Activated CD4-positive, alpha-beta T cell treated with anti-CD3 and anti-CD28 coated beads, Interleukin-2, amount 10 ng/mL, durations not matched to agents 24 days and 14 days (primary cell): ENCODE results near the gene ITPRIP. TPM values are rescaled to one million over a fixed set of nuclear protein-coding genes. Genes with fewer than 3 reads are reported as not detected.

Experiments
- DNase-seq: peaks from one replicate; pipeline ENCODE4 v3.0.0; 2022
- H3K27ac Mint-ChIP-seq: one replicate; pipeline ENCODE4 v1.8.0; 2022; ENCODE audit warnings: mild to moderate bottlenecking, mixed read lengths
- H3K27me3 Mint-ChIP-seq: one replicate; pipeline ENCODE4 v1.8.0; 2022; ENCODE audit warnings: mixed read lengths
- H3K36me3 Mint-ChIP-seq: one replicate; pipeline ENCODE4 v1.8.0; 2022; ENCODE audit warnings: low read depth, mild to moderate bottlenecking, mixed read lengths
- H3K4me1 Mint-ChIP-seq: one replicate; pipeline ENCODE4 v1.8.0; 2021; ENCODE audit warnings: mixed read lengths
- H3K4me3 Mint-ChIP-seq: one replicate; pipeline ENCODE4 v1.8.0; 2022; ENCODE audit warnings: mild to moderate bottlenecking, moderate library complexity, mixed read lengths
- H3K9me3 Mint-ChIP-seq: one replicate; pipeline ENCODE4 v1.8.0; 2021; ENCODE audit warnings: mixed read lengths
- intact Hi-C: fragments of 100-400 bp; cut with micrococcal nuclease; formaldehyde crosslinking; loops from one replicate; pipeline ENCODE4 v1.15.1; 2023
- total RNA-seq: library from RNA; stranded (reverse); gene quantifications from 2 replicates; pipeline ENCODE4 v1.2.3, GENCODE V29; 2022

ITPRIP gene
- total RNA-seq, 1 donor from 2014 or later, result 14.7 TPM

GRCh38 chr10:104303594-104304355 is 34.5 kb downstream of the ITPRIP start:
- Mint-ChIP-seq H3K27ac (peak overlapping the region; percentile 35), H3K27me3 (no peaks in the 10 kb centered on the region), H3K9me3 (no peaks in the 10 kb centered on the region), H3K36me3 (peaks cover 11% of the 10 kb centered on the region), H3K4me3 (no peak overlapping the region), H3K4me1 (peaks cover 62% of the 10 kb centered on the region)
- DNase-seq, result no peak
- intact Hi-C loops, result loop anchor here (2.0 kb wide), 1 partner anchor 13 kb away; no protein-coding TSS in a partner anchor

DNA sequence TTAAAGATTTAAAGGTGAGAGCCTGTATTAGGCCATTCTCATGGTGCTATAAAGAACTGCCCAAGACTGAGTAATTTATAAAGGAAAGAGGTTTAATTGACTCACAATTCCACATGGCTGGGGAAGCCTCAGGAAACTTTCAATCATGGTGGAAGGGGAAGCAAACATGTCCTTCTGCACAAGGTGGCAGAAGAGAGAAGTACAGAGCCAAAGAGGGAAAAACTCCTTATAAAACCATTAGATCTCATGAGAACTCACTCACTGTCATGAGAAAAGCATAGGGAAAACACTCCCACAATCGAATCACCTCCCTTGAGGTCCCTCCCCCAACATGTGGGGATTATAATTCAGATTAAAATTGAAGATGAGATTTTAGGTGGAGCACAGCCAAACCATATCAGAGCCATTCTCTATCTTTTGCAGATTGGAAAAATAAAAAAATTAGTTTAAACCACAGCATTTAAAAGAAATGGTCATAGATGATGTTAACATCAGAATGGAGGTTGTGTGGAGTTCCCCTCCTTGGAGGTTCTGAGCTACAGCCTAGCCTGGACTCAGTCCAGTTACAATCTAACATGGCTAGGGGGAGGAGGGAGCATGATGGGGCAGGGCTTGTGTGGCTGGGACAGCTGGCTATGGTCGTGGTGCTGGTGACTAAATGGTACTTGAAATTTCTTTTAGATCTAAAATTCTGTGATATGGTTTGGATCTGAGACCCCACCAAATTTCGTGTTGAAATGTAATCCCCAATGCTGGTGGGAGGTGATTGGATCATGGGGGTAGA is 36.2 kb downstream of the ITPRIP start:
- H3K9me3 Mint-ChIP-seq, result no peaks in the 10 kb centered on the region
- no peak overlapping the region for H3K27ac Mint-ChIP-seq
- DNase-seq, result no peak
- no peaks in the 10 kb centered on the region for H3K27me3 Mint-ChIP-seq
- H3K4me3 Mint-ChIP-seq, result no peak overlapping the region
- H3K4me1 Mint-ChIP-seq, result peaks cover 46% of the 10 kb centered on the region
- intact Hi-C loops, result loop anchor here (1.0 kb wide), 1 partner anchor 51 kb away; the partner anchor contains the start of gene CFAP58
- H3K36me3 Mint-ChIP-seq, result peaks cover 6% of the 10 kb centered on the region

DNA sequence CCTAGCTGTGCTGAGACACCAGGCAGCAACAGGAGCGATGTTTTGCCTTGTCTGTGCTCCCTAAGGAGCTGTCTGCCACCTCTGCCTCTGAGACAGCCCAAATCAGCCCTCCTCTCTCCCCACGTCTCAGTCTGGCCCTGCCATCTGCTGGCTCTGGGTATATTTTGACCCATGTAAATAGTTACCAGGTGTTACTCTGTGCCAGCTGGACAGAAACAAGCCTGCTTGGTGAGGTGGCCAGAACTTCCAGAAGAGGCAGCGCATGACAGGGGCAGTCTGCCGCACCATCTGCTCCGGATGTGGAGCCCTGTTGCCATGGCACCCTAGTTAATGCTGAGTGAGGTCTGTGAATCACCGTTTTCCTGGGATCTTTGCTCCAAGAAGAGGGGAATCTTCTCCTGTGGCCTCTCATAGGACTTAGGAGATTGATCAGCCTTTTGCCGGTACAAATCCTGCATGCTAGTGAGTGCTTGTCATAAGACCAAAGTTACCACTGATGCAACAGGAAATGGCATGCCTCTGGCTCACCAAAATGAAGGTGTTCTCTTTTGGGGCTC is 37.5 kb downstream of the ITPRIP start:
- H3K27ac Mint-ChIP-seq, result peak overlapping the region; percentile 75
- intact Hi-C loops, result loop anchor here (1.0 kb wide), 1 partner anchor 52 kb away; the partner anchor contains the start of gene CFAP58
- no peaks in the 10 kb centered on the region for H3K9me3 Mint-ChIP-seq
- H3K4me1 Mint-ChIP-seq, result peaks cover 37% of the 10 kb centered on the region
- peak overlapping the region; percentile 19 for H3K4me3 Mint-ChIP-seq
- DNase-seq, result peak; percentile 79
- no peaks in the 10 kb centered on the region for H3K27me3 Mint-ChIP-seq
- peaks cover 6% of the 10 kb centered on the region for H3K36me3 Mint-ChIP-seq

DNA sequence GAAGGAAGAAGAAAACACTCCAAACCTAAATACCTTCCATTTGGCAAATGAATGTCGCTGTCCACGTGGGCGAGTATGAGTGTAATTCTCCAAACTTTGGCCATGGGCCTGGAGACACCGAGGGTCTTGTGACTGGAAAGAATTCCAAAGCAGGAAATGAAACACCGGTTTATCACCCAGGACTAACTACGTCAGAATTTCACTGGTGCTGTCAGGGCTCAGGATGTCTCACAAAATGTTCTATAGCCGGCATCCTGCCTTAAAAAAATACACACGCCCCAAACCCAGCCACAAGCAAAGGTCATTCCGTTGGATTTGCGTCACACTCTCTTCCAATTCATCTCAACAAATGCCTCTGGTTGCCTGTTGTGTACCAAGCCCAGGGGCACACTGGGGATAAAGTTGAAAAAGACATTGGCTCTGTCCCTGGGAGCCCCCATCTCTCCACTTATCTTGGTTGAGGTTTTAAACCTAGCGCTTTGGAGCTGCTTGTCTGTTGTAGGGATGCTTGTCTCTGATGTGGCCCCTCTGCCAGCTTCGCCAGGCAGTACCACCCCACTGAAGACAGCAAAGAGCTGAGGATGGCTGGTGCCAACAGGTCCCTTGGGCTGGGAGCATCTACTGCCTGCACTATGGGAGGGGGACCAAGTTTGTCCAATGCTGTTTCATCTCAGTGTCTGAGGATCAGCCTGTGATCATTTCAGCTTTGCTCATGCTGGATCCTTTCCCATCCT is 38.1 kb downstream of the ITPRIP start:
- DNase-seq, result peak; percentile 68
- Mint-ChIP-seq H3K4me3 (peak overlapping the region; percentile 27), H3K27me3 (no peaks in the 10 kb centered on the region), H3K36me3 (peaks cover 6% of the 10 kb centered on the region), H3K9me3 (no peaks in the 10 kb centered on the region), H3K4me1 (peaks cover 35% of the 10 kb centered on the region), H3K27ac (peak overlapping the region; percentile 75)
- intact Hi-C loops, result no loop called here

- Mint-ChIP-seq H3K27me3 (no peaks in the 10 kb centered on the region), H3K27ac (peak overlapping the region; percentile 75), H3K4me1 (peaks cover 35% of the 10 kb centered on the region), H3K4me3 (no peak overlapping the region), H3K36me3 (peaks cover 6% of the 10 kb centered on the region), H3K9me3 (no peaks in the 10 kb centered on the region)
- DNase-seq, result no peak
- intact Hi-C loops, result no loop called here
Observed at GRCh38 chr10:104299031-104299904, 39.0 kb downstream of the ITPRIP start.

- Mint-ChIP-seq H3K27me3 (no peaks in the 10 kb centered on the region), H3K27ac (no peak overlapping the region), H3K4me1 (peaks cover 31% of the 10 kb centered on the region), H3K36me3 (peaks cover 2% of the 10 kb centered on the region), H3K4me3 (no peak overlapping the region), H3K9me3 (no peaks in the 10 kb centered on the region)
- intact Hi-C loops, result no loop called here
- peak; percentile 76 for DNase-seq
Observed at GRCh38 chr10:104297697-104298660, 40.3 kb downstream of the ITPRIP start.

DNA sequence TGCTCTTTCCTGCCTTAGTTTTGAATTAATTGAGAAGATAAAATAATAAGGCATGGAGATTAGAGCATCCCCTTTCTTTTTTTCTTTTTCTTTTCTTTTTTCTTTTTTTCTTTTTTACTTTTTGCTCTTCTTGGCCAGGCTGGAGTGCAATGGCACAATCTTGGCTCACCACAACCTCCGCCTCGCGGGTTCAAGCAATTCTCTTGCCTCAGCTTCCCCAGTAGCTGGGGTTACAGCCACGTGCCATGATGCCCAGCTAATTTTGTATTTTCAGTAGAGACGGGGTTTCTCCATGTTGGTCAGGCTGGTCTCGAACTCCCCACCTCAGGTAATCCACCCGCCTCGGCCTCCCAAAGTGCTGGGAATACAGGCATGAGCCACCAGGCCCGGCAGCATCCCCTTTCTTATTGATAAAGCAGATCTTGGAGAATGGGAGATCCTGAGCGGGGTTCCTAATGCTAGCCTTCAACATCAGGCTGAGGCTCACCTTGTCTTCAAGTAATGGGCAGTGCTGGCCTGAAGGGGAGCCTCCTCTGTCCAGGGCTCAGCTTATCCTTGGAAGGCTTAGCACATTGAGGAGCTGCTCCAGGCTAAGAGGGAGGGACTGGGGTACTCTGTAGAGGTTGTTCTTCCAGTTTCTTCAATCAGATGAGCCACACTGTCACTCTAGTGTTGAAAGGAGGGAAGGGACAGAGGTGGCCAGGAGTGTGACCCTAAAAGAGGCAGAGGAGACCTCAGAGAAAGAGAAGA is 41.4 kb downstream of the ITPRIP start:
- Mint-ChIP-seq H3K9me3 (no peaks in the 10 kb centered on the region), H3K4me1 (peaks cover 35% of the 10 kb centered on the region), H3K27ac (peak overlapping the region; percentile 16), H3K4me3 (no peak overlapping the region), H3K36me3 (peaks cover 1% of the 10 kb centered on the region), H3K27me3 (no peaks in the 10 kb centered on the region)
- intact Hi-C loops, result no loop called here
- no peak for DNase-seq

GRCh38 chr10:104293781-104294321 is 44.4 kb downstream of the ITPRIP start:
- DNase-seq, result no peak
- Mint-ChIP-seq H3K27ac (no peak overlapping the region), H3K4me1 (peaks cover 13% of the 10 kb centered on the region), H3K36me3 (no peaks in the 10 kb centered on the region), H3K9me3 (no peaks in the 10 kb centered on the region), H3K4me3 (no peak overlapping the region), H3K27me3 (peaks cover 16% of the 10 kb centered on the region)
- intact Hi-C loops, result no loop called here

DNA sequence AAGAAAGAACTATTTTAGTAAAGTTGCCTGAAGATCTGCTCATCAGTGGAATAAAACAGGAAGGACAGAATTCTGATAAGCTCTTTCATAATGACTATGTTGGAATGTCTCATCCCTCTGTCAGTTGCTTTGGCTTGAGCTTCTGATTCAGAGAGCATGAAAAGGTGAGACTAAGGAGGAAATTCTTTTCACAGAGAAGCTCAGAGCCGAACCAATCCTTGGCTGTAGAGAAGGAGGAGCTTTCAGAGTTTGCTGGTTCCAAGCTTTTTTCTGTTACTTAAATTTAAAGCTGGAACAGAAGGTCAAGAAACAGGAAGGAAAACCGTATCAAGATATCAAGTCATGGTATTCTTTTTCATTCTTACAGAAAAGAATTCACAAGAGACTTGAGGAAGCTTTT is 45.3 kb downstream of the ITPRIP start:
- intact Hi-C loops, result no loop called here
- no peak for DNase-seq
- H3K4me1 Mint-ChIP-seq, result peaks cover 13% of the 10 kb centered on the region
- H3K27me3 Mint-ChIP-seq, result peaks cover 25% of the 10 kb centered on the region
- H3K4me3 Mint-ChIP-seq, result no peak overlapping the region
- H3K27ac Mint-ChIP-seq, result no peak overlapping the region
- H3K9me3 Mint-ChIP-seq, result no peaks in the 10 kb centered on the region
- no peaks in the 10 kb centered on the region for H3K36me3 Mint-ChIP-seq

DNA sequence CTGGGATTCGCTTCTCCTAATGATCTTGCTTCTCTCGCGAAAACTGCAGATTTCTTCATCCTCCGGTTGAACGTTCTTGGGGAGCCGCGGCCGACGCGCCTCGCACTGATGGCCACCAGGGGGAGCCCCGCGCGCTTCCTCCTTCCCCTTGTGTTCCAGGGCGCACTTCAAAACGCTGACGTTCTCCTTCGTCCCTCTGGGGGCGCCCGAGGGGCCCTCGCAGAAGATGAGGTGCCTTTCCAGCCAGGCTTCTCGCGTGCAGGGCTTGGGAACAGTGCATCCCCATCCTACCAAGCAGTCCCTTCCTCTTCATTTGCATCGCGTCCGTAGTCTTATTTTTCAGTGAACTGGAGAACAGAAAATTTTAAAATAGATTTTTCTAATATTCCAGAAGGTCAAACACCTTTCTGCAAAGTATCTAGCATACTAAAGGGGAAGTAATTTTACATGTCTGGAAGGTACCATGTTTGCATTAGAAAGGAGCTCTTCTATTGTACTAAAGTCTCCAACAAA is 46.8 kb downstream of the ITPRIP start:
- intact Hi-C loops, result loop anchor here (1.0 to 2.0 kb wide), 4 partner anchors 13 to 59 kb away; partner anchors contain the start of gene ITPRIP

GRCh38 chr10:104288355-104288754 is 49.9 kb downstream of the ITPRIP start:
- Mint-ChIP-seq H3K4me1 (peaks cover 12% of the 10 kb centered on the region), H3K36me3 (no peaks in the 10 kb centered on the region), H3K27me3 (peaks cover 34% of the 10 kb centered on the region), H3K4me3 (no peak overlapping the region), H3K27ac (no peak overlapping the region), H3K9me3 (no peaks in the 10 kb centered on the region)
- intact Hi-C loops, result no loop called here
- no peak for DNase-seq

More for the DNA sequence above, 46.8 kb downstream of the ITPRIP start:
- DNase-seq, result peak; percentile 96
- peaks cover 32% of the 10 kb centered on the region for H3K27me3 Mint-ChIP-seq
- H3K27ac Mint-ChIP-seq, result no peak overlapping the region
- no peaks in the 10 kb centered on the region for H3K9me3 Mint-ChIP-seq
- no peaks in the 10 kb centered on the region for H3K36me3 Mint-ChIP-seq
- peaks cover 13% of the 10 kb centered on the region for H3K4me1 Mint-ChIP-seq
- H3K4me3 Mint-ChIP-seq, result no peak overlapping the region
